AG10803 (cell line): ENCODE measurements around the gene SLC25A23.

ENCODE experiments used
- DNase-seq: peaks from one replicate; pipeline ENCODE4 v3.0.0; 2010; ENCODE audit warnings: low read depth
- H3K4me3 ChIP-seq: 2 replicates; pipeline ENCODE4 v1.5.1; 2011; ENCODE audit warnings: mild to moderate bottlenecking, low read length, control low read depth
- TF ChIP-seq, protein P1 (sequence below): conservative IDR thresholded peaks from 2 replicates; pipeline ENCODE4 v1.5.1; 2011; ENCODE audit warnings: mild to moderate bottlenecking, low read length, control low read depth, inconsistent platforms

The SLC25A23 gene

GRCh38 chr19:6427131-6427530, 32.5 kb downstream of the SLC25A23 start:
- no peak for DNase-seq
- TF ChIP-seq, protein P1, sequence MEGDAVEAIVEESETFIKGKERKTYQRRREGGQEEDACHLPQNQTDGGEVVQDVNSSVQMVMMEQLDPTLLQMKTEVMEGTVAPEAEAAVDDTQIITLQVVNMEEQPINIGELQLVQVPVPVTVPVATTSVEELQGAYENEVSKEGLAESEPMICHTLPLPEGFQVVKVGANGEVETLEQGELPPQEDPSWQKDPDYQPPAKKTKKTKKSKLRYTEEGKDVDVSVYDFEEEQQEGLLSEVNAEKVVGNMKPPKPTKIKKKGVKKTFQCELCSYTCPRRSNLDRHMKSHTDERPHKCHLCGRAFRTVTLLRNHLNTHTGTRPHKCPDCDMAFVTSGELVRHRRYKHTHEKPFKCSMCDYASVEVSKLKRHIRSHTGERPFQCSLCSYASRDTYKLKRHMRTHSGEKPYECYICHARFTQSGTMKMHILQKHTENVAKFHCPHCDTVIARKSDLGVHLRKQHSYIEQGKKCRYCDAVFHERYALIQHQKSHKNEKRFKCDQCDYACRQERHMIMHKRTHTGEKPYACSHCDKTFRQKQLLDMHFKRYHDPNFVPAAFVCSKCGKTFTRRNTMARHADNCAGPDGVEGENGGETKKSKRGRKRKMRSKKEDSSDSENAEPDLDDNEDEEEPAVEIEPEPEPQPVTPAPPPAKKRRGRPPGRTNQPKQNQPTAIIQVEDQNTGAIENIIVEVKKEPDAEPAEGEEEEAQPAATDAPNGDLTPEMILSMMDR, result no peak
- H3K4me3 ChIP-seq, result no peak overlapping the region

DNA sequence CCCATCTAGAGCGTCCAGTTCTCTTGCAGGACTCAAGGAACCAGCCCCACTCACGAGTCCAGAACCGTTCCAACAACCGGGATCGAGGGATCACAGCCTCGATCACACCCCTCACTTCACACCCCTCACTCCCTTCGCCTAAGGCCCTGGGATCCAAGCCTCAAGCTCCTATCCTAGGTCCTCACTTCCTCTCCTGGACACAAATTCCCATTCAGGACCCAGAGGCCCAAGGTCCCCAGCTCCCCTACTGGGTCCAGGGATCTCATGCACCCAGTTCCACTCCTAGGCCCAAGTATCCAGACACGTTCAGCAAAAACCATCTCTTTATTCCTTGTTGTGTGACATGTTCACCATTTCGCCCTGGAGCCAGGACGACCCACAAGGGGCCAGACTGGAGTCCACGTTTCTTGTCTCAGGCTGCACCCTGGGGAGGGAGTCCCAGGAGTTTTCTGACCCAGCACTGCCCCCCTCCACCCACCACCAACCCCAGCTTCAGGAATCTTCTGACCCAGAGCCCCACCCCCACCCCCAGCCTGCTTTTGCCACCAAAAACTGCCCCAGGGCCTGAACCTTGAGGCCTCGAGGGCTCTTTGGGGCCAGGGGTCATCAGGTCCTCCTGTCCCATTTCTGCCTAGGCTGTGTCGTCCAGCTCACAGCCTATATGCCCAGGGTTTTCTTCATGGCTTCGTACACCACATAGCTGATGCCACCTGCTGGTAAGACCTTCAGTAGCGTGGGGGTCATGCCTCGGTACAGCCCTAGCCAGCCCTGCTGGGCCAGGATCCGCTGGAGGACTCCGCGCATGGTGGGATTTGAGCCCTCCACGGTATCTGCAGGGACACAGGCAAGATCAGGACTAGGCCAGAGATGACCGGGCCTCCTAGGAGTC, 33.6 kb downstream of the SLC25A23 start:
- TF ChIP-seq, protein P1, result no peak
- no peak for DNase-seq
- H3K4me3 ChIP-seq, result peak overlapping the region; percentile 43

- TF ChIP-seq, protein P1, result no peak
- peak overlapping the region; percentile 43 for H3K4me3 ChIP-seq
- peak; percentile 100 for DNase-seq
Measured at GRCh38 chr19:6424939-6425731, 34.5 kb downstream of the SLC25A23 start.

DNA sequence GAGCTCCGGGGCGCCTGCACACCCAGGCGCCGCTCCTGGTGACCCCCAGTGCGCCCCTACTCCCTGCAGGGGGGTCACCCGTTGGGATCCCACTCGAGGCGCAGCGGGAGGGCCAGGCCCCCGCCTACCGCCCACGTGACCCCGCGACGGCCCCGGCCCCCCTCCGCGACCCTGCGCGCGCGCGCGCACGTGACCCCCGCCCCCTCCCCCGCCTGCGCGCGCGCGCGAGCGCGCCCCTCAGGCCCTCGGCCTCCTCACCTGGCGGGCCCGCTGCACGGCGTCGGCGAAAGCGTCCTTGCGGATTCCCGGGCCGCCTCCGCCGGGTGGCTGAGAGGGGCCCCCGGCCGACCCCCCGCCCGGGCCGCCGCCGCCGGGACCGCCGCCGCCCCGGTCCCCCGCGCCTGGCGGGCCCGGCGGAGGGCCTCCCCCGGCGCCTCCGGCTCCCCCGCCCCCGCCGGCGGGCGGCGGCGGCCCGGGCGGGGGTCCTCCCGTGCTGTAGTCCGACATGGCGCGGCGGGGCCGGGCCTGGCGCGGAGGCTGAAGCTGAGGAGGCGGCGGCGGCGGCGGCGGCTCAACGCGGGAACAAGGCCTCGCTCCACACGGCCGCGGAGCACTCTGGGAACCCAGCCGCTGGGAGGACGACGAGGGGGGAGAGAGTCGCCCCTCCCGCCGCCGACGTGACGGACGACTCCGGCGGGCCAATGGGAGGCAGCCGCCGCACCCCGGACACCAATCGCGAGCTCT, 35.2 kb downstream of the SLC25A23 start, which contains the start of gene KHSRP:
Gene KHSRP, minus strand, starts transcription at position 617 of the 744 bp plus-strand sequence. Its CDS starts 110 bp downstream, at position 507.
- TF ChIP-seq, protein P1, result no peak
- DNase-seq, result no peak
- H3K4me3 ChIP-seq, result peak within 1 kb of the TSS; percentile 97

DNA sequence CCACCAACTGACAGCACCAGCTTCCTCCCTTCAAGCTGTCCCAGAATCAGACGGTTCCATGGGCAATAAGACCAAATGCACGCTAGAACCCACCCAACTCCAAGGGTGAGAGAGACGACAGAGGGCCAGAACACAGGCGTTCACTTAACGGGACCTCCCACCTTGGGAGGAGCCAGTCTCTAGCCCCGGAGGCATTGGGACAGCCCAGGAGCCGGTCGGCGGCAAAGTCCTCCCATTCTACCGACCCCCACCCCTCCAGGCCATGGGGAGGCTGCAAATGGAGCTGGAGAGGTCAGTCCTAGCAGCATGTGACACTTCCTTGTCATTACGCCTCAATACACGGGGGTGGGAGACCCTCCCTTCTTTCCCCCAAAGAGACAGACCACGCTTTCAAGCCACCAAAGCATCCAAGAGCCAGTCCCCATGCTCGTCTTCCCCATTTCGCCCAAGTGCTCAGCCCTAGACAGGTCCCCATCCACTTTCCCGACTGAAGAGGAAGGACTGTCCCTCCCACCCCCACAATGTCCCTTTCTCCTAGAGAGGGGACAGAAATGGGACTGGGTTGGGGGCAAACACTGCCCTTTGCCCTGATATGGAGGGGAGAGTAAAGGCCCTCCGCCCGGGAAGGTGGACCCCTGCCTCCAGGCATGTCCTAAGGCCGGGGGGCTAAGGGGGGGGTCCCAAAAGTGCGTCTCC, 35.9 kb downstream of the SLC25A23 start:
- peak overlapping the region; percentile 97 for H3K4me3 ChIP-seq
- TF ChIP-seq, protein P1, result no peak
- DNase-seq, result peak; percentile 47

GRCh38 chr19:6421075-6422014, 38.2 kb downstream of the SLC25A23 start:
- no peak for DNase-seq
- H3K4me3 ChIP-seq, result no peak overlapping the region

More at GRCh38 chr19:6421075-6422014, 38.2 kb downstream of the SLC25A23 start:
- TF ChIP-seq, protein P1, result no peak
